GM12891 (cell line): ENCODE data around the gene PBXIP1.
"Not testable (repeated sequence)": the region's sequence is repeated elsewhere in the genome, so short reads cannot be mapped to it uniquely, and the experiment has no call there.

ENCODE experiments used
- DNase-seq: peaks from one replicate; pipeline ENCODE4 v3.0.0; 2011; ENCODE audit warnings: low spot score; ENCODE audit not compliant: insufficient read length
- FAIRE-seq: peaks from 2 replicates; lab custom pipeline; 2011; peaks lifted over from hg19 to GRCh38; lab: Jason Lieb, UNC
- PAX5 ChIP-seq: IDR thresholded peaks from 2 replicates; pipeline ENCODE4 v1.6.1; 2011; ENCODE audit warnings: low read length, moderate library complexity, mild to moderate bottlenecking; ENCODE audit not compliant: insufficient read depth, severe bottlenecking
- POLR2A ChIP-seq: IDR thresholded peaks from 2 replicates; pipeline ENCODE4 v1.6.1; 2011; ENCODE audit warnings: low read depth, low read length, control low read depth
- POLR2AphosphoS5 ChIP-seq: IDR thresholded peaks from 2 replicates; pipeline ENCODE4 v1.6.1; 2011; ENCODE audit warnings: low read depth, low read length, control low read depth
- POU2F2 ChIP-seq: IDR thresholded peaks from 2 replicates; pipeline ENCODE4 v1.6.1; 2011; ENCODE audit warnings: low read depth, mild to moderate bottlenecking, control low read depth, low read length, moderate library complexity
- SPI1 ChIP-seq: IDR thresholded peaks from 2 replicates; pipeline ENCODE4 v1.6.1; 2011; ENCODE audit warnings: low read depth, low read length, control low read depth
- TAF1 ChIP-seq: IDR thresholded peaks from 2 replicates; pipeline ENCODE4 v1.6.1; 2011; ENCODE audit warnings: low read depth, low read length, control low read depth

The PBXIP1 gene

DNA sequence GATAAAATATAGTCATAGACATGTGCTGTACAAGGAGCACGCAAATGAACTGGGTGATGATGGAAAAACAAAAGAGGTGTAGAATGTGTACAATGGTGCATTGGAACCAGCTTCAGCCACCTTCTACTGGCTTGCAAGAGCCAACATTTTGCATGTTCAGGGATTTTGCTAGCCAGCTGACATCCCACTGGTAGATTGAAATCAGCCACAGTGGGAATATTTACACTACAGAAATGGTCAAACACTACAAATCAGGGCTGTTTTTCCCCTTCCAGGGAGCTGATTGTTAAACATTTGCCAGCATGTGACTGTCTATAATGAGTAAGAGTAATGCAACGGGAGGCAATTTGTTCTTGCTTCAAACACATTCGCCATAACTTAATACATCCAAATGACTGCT, 42.6 kb downstream of the PBXIP1 start:
- no peak for FAIRE-seq
- no peak for TF ChIP-seq POLR2AphosphoS5
- TF ChIP-seq PAX5, result no peak
- TF ChIP-seq POLR2A, result no peak
- no peak for TF ChIP-seq TAF1
- TF ChIP-seq SPI1, result no peak
- TF ChIP-seq POU2F2, result no peak

DNA sequence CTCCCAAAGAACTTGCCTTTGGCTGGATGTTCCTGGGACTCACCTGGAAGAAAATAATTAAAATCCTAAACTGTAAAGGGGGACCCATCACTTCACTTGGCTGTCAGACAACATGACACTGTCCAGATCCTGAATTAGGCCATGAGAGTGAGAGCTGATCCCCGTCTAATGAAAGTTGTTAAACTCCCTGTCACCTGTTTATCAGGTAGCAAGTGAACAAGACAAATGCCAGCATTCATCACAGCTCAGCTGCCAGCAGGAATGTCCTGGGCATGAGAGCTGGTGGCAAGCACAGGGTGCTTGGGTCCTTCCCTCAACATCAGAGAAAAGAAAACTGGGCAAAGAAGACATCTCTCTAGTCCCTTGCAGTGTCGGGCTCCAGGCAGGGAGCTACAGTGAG, 43.1 kb downstream of the PBXIP1 start:
- no peak for TF ChIP-seq POLR2A
- no peak for TF ChIP-seq POLR2AphosphoS5
- no peak for TF ChIP-seq SPI1
- no peak for TF ChIP-seq PAX5
- TF ChIP-seq POU2F2, result no peak
- TF ChIP-seq TAF1, result no peak
- DNase-seq, result no peak
- no peak for FAIRE-seq

More for the DNA sequence above, 42.6 kb downstream of the PBXIP1 start:
- no peak for DNase-seq

DNA sequence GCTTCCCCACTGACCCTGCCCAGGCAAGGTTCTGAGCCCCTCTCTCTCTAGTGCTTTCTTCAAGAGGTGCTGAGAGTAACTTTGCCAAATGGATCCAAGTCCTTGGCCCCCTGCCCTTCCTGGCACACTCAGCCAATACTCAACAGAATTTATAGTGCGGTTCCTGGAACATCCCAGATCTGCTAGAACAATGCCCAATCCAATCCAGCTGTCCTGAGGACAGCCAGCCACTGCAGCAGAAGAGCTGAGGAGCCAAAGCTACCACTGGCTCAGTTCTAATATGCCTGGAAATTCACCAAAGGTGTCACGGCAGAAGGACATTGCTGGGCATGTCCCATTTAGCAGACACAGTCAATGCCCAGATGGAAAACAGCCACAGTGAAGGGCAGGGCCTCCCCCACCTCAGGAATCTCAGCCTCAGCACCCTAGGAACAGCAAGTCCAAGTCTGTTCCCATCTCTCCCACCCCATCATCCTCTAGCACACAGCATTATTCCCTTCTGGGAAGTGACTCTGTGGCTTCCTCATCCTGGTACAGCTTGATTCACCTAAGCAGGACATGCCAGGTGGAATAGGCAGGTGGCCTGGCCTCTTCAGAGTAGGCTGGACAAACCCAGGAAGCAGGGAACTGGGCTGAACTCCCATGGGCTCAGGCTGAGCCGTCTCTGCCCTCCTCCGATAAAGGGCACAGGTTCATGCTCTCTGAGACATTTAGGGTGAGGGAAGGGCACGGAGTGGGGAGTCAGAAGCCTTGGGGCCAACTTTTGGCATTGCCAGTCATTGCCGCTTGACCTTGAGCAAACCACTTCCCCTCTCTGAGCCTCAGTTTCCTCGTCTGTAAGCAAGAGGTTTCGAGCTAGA, 44.0 kb downstream of the PBXIP1 start:
- DNase-seq (no peak), FAIRE-seq (no peak)
- TF ChIP-seq POU2F2 (no peak), PAX5 (no peak), POLR2A (no peak), TAF1 (no peak), POLR2AphosphoS5 (no peak), SPI1 (no peak)

DNA sequence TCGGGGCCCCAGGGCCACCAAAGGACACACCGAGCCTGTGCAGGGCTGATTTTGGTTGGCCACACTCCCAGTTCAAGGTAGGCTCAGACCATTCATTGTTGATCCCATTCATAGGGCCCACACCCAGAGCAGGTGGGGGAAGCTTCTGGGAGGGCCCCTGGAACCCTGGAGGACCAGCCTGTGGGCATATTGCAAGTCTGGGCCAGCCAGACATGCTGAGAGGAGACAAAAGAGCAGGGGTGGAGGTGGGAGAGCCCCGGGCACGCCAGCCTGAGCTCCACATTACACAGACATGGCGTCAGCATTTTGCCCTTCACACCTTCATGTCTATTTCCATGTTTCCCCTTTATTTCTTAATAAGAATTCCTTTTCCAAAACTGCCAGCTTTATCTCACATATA, 45.0 kb downstream of the PBXIP1 start:
- FAIRE-seq (no peak), DNase-seq (no peak)
- TF ChIP-seq SPI1 (no peak), TAF1 (no peak), POU2F2 (no peak), PAX5 (no peak), POLR2AphosphoS5 (no peak), POLR2A (no peak)

DNA sequence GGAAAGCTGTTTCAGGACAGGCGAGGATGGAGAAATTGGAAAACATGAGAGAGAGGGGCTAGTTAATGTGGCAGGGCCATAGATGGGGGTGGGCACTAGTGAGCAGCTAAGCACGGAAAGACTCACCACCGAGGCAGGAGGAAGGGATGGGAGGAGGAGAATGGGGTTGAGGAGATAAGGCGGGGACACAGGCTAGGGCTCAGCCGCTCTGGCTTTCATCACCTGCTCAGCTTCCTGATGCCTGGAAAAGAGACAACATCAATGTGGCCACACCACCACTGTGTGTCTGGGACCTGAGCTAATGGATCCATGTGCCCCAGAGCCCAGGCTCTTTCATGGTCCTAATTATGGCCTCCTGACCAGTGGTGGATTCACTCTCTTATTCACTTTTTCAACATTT, 47.0 kb downstream of the PBXIP1 start:
- TF ChIP-seq POU2F2 (no peak), POLR2AphosphoS5 (no peak), PAX5 (no peak), TAF1 (no peak), SPI1 (no peak), POLR2A (no peak)
- no peak for DNase-seq
- no peak for FAIRE-seq

DNA sequence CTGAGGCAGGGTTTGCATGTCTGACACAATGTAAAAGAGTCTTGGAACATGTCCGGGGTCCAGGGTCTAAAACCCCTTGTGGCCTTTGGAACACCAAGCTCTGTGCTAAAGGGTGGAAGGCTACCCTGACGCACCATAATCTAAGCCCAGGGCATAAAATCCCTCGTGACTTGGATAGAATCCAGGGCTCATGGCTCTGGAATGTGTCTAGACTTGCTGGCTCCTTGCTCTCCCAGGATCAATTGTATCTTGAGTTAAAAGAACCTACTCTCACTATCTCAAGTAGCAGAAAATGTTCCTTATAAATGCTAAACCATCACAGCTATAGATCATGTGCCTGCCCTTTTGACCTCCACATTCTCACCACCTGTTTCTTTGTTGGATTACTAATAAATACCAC, 47.8 kb downstream of the PBXIP1 start:
- DNase-seq, FAIRE-seq: not testable (repeated sequence)

DNA sequence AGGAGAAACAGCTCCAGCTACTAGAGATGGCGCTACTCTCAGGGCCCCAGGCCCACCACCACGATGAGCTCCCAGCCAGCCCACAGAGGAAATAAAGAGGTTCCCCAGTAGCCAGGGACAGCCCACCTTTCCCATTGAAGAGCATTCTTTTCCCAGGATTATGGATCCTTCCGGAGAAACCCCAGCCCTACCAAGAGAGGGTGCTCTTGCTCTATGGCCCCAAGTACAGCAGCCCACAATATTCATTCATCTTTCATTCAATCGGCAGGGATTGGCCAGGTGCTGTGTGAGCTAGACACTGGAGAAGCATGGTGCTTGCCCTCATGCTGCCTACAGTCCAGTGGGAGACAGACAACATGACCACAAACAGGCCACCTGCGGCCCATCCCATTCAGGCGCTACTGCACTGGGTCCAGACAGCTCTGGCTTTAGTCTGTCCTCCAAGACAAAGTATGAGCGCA, 49.2 kb downstream of the PBXIP1 start:
- DNase-seq (no peak), FAIRE-seq (no peak)
- TF ChIP-seq POU2F2, result no peak
- no peak for TF ChIP-seq PAX5
- TF ChIP-seq POLR2A, result no peak
- TF ChIP-seq SPI1, result no peak
- no peak for TF ChIP-seq POLR2AphosphoS5
- TF ChIP-seq TAF1, result no peak

DNA sequence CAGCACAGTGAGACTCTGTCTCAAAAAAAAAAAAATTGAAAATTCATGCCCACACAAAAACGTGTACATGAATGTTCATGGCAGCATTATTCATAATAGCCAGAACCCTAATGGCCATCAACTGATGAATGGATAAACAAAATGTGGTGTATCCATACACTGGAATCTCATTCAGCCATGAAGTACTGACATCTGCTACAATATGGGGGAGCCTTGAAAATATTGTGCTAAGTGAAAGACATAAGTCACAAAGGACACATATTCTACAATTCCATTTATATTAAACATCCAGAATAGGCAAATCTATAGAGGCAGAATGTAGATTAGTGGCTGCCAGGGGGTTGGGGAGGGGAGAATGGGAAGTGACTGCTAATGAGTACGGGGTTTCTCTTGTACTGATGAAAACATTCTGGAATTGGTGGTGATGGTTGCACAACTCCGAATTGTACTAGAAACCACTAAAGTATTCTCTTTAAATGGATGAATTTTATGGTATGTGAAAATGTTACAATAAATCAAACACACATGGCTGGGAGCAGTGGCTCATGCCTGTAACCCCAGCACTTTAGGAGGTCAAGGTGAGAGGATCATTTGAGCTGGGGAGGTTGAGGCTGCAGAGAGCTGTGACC, 52.8 kb downstream of the PBXIP1 start:
- FAIRE-seq (no peak), DNase-seq (no peak)
- TF ChIP-seq POLR2AphosphoS5, result no peak
- TF ChIP-seq PAX5, result no peak
- no peak for TF ChIP-seq POLR2A
- TF ChIP-seq SPI1, result no peak
- no peak for TF ChIP-seq POU2F2
- TF ChIP-seq TAF1, result no peak

DNA sequence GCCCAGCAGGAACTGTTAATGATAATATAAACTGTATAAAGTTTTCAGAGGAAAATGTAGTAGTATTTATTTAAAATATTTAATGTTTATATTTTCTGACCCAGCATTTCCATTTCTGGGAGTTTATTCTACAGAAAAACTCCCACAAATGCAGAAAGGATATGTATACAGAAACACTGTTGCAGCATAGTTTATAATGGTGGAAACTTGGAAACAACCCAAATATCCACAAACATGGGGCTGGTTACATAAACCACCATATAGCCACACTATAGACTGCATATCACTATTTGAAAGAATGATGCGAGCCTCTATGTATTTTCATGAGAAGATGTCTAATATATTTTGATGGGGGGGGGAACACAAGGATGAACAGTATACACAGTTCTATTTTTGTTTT, 54.3 kb downstream of the PBXIP1 start:
- TF ChIP-seq POLR2A, result no peak
- FAIRE-seq (no peak), DNase-seq (no peak)
